IMR-90 (cell line): ENCODE results near the gene NCKAP5. TPM values are rescaled to one million over a fixed set of nuclear protein-coding genes. Genes with fewer than 3 reads are reported as not detected.

Experiments
- ATAC-seq: fragments of 200-7000 bp; cut with Tn5 transposase; 2 replicates; pipeline ENCODE4 v1.9.1; 2020; ENCODE audit warnings: low read depth, mild to moderate bottlenecking, moderate library complexity
- BruUV-seq: library from RNA; stranded (reverse); fragments of 400-500 nt; replicated peaks from 2 replicates; lab custom pipeline; 2021; lab: Mats Ljungman, UMichigan
- CTCF ChIA-PET: fragments of 300-600 bp; formaldehyde crosslinking; extraction: SDS; loops from one replicate; lab custom pipeline; 2021; ENCODE audit warnings: antibody characterized with exemption; lab: Yijun Ruan, JAX
- POLR2A ChIA-PET: fragments of 300-600 bp; sonication (Branson Sonifier 250); formaldehyde crosslinking; loops from one replicate; lab custom pipeline; 2022; ENCODE audit warnings: antibody characterized with exemption; ENCODE audit not compliant: unreplicated experiment; lab: Charles Lee
- DNase-seq: peaks from one replicate; pipeline ENCODE4 v3.0.0; 2013
- H2AFZ ChIP-seq: replicated peaks from 2 replicates; pipeline ENCODE3; 2013; ENCODE audit warnings: low read length, mild to moderate bottlenecking; ENCODE audit not compliant: poor library complexity
- H2AK5ac ChIP-seq: 2 replicates; pipeline ENCODE4 v1.6.1; 2013; ENCODE audit warnings: low read depth, low read length, inconsistent platforms
- H2AK9ac ChIP-seq: replicated peaks from 2 replicates; pipeline ENCODE3; 2013; ENCODE audit warnings: mild to moderate bottlenecking, low read depth, low read length, moderate library complexity; ENCODE audit not compliant: poor library complexity
- H2BK120ac ChIP-seq: 2 replicates; pipeline ENCODE4 v1.6.1; 2013; ENCODE audit warnings: low read depth, low read length, inconsistent platforms
- H2BK15ac ChIP-seq: 3 replicates; pipeline ENCODE4 v1.6.1; 2013; ENCODE audit warnings: low read depth, low read length, inconsistent platforms
- H2BK20ac ChIP-seq: 2 replicates; pipeline ENCODE4 v1.6.1; 2013; ENCODE audit warnings: low read depth, mild to moderate bottlenecking, inconsistent platforms, low read length, moderate library complexity
- H2BK5ac ChIP-seq: 2 replicates; pipeline ENCODE4 v1.6.1; 2013; ENCODE audit warnings: mild to moderate bottlenecking, low read depth, low read length, inconsistent platforms; ENCODE audit not compliant: poor library complexity, severe bottlenecking
- H3K14ac ChIP-seq: replicated peaks from 2 replicates; pipeline ENCODE4 v1.6.1; 2013; ENCODE audit warnings: low read depth, low read length, inconsistent platforms
- H3K18ac ChIP-seq: 2 replicates; pipeline ENCODE4 v1.6.1; 2013; ENCODE audit warnings: low read depth, low read length, control low read depth
- H3K23ac ChIP-seq: 2 replicates; pipeline ENCODE4 v1.6.1; 2013; ENCODE audit warnings: low read depth, low read length, inconsistent platforms
- H3K27ac ChIP-seq: 2 replicates; pipeline ENCODE4 v1.5.1; 2013; ENCODE audit warnings: mild to moderate bottlenecking, control low read depth, low read length; ENCODE audit not compliant: insufficient read depth
- H3K27me3 ChIP-seq: 2 replicates; pipeline ENCODE4 v1.6.1; 2013; ENCODE audit warnings: low read length; ENCODE audit not compliant: control insufficient read depth, insufficient read depth
- H3K36me3 ChIP-seq: 2 replicates; pipeline ENCODE4 v1.6.1; 2013; ENCODE audit warnings: low read length, mixed read lengths; ENCODE audit not compliant: control insufficient read depth, insufficient read depth
- H3K4ac ChIP-seq: 2 replicates; pipeline ENCODE4 v1.6.1; 2013; ENCODE audit warnings: low read depth, low read length, inconsistent platforms
- H3K4me1 ChIP-seq: 2 replicates; pipeline ENCODE4 v1.6.1; 2013; ENCODE audit warnings: low read length, mixed read lengths; ENCODE audit not compliant: control insufficient read depth, insufficient read depth
- H3K4me2 ChIP-seq: 2 replicates; pipeline ENCODE4 v1.6.1; 2013; ENCODE audit warnings: low read depth, mild to moderate bottlenecking, control low read depth, low read length, moderate library complexity
- H3K4me3 ChIP-seq: 2 replicates; pipeline ENCODE4 v1.5.1; 2013; ENCODE audit warnings: low read depth, mild to moderate bottlenecking, control low read depth, low read length, moderate library complexity; ENCODE audit not compliant: insufficient read depth
- H3K56ac ChIP-seq: 2 replicates; pipeline ENCODE4 v1.6.1; 2013; ENCODE audit warnings: low read length, inconsistent platforms; ENCODE audit not compliant: insufficient read depth; ENCODE audit errors: extremely low read depth
- H3K79me1 ChIP-seq, 2 experiments: 2 replicates each; pipeline ENCODE4 v1.6.1; 2013; ENCODE audit warnings: low read length in 2 of 2, inconsistent platforms in 1 of 2, low read depth in 1 of 2
- H3K9ac ChIP-seq: 2 replicates; pipeline ENCODE4 v1.6.1; 2013; ENCODE audit warnings: low read depth, low read length, control low read depth
- H3K9me1 ChIP-seq: 2 replicates; pipeline ENCODE4 v1.6.1; 2013; ENCODE audit warnings: low read length, inconsistent platforms; ENCODE audit not compliant: insufficient read depth
- H3K9me3 ChIP-seq: 2 replicates; pipeline ENCODE4 v1.6.1; 2013; ENCODE audit warnings: low read length; ENCODE audit not compliant: control insufficient read depth, insufficient read depth
- H4K20me1 ChIP-seq: 2 replicates; pipeline ENCODE4 v1.6.1; 2013; ENCODE audit warnings: low read length, inconsistent platforms; ENCODE audit not compliant: insufficient read depth
- H4K5ac ChIP-seq: 2 replicates; pipeline ENCODE4 v1.6.1; 2013; ENCODE audit warnings: mild to moderate bottlenecking, low read depth, low read length, control low read depth
- H4K8ac ChIP-seq, 2 experiments: 2 replicates each; pipeline ENCODE4 v1.6.1; 2013; ENCODE audit warnings: low read depth in 2 of 2, low read length in 2 of 2, control low read depth in 1 of 2, inconsistent platforms in 1 of 2
- H4K91ac ChIP-seq: 2 replicates; pipeline ENCODE4 v1.6.1; 2013; ENCODE audit warnings: low read depth, low read length, inconsistent platforms; ENCODE audit not compliant: insufficient read depth
- BHLHE40 ChIP-seq: fragments of 150-350 bp; IDR thresholded peaks from 2 replicates; pipeline ENCODE4 v1.6.1; 2016; ENCODE audit warnings: mild to moderate bottlenecking, low read depth, low read length
- CEBPB ChIP-seq: IDR thresholded peaks from 2 replicates; pipeline ENCODE4 v1.6.1; 2012; ENCODE audit warnings: low read depth, low read length, improper control_type of control experiment
- CHD1 ChIP-seq: IDR thresholded peaks from 2 replicates; pipeline ENCODE4 v1.6.1; 2012; ENCODE audit warnings: low read depth, low read length, improper control_type of control experiment
- FOS ChIP-seq: fragments of 150-350 bp; IDR thresholded peaks from 2 replicates; pipeline ENCODE4 v1.6.1; 2016; ENCODE audit warnings: low read depth, low read length
- MAZ ChIP-seq: IDR thresholded peaks from 2 replicates; pipeline ENCODE4 v1.6.1; 2012; ENCODE audit warnings: low read depth, mild to moderate bottlenecking, low read length, improper control_type of control experiment, moderate library complexity, borderline replicate concordance
- NFE2L2 ChIP-seq: fragments of 150-350 bp; IDR thresholded peaks from 2 replicates; pipeline ENCODE4 v1.6.1; 2016; ENCODE audit warnings: low read depth, mild to moderate bottlenecking, low read length
- POLR2A ChIP-seq: IDR thresholded peaks from 2 replicates; pipeline ENCODE4 v1.6.1; 2012; ENCODE audit warnings: mild to moderate bottlenecking, low read depth, low read length
- RAD21 ChIP-seq: IDR thresholded peaks from 2 replicates; pipeline ENCODE4 v1.6.1; 2012; ENCODE audit warnings: low read length, improper control_type of control experiment
- RCOR1 ChIP-seq: IDR thresholded peaks from 2 replicates; pipeline ENCODE4 v1.6.1; 2012; ENCODE audit warnings: mild to moderate bottlenecking, low read length, improper control_type of control experiment; ENCODE audit not compliant: insufficient replicate concordance
- RFX5 ChIP-seq: IDR thresholded peaks from 2 replicates; pipeline ENCODE4 v1.8.0; 2012; ENCODE audit warnings: low read depth, mild to moderate bottlenecking, low read length, moderate library complexity
- SMC3 ChIP-seq: fragments of 150-350 bp; IDR thresholded peaks from 2 replicates; pipeline ENCODE4 v1.6.1; 2016; ENCODE audit warnings: low read depth, mild to moderate bottlenecking, antibody characterized with exemption, low read length, moderate library complexity
- WGBS, 2 experiments: methylation state at CpG; one replicate each; pipeline versions ENCODE4 v1.1.5 to v1.1.7; 2013; ENCODE audit warnings: missing lambda C conversion rate in 2 of 2; ENCODE audit not compliant: insufficient read length in 1 of 2; ENCODE audit errors: extremely low coverage in 2 of 2; 5-methylcytosine and 5-hydroxymethylcytosine counted together
- dilution Hi-C: fragments of 300-500 bp; cut with HindIII; formaldehyde crosslinking; loops from one replicate; pipeline ENCODE4 v1.14.3; 2018; ENCODE audit warnings: low sequenced_read_pairs; ENCODE audit not compliant: unreplicated experiment
- in situ Hi-C: fragments of 300-500 bp; cut with MboI; formaldehyde crosslinking; loops from 3 replicates; pipeline ENCODE4 v1.14.3; 2019; ENCODE audit warnings: low sequenced_read_pairs, inconsistent platforms, mixed read lengths
- intact Hi-C: fragments of 100-400 bp; cut with micrococcal nuclease; formaldehyde crosslinking; loops from 2 replicates; pipeline ENCODE4 v1.10.0; 2022
- polyA plus RNA-seq, 3 experiments: library from polyadenylated mRNA; depleted of rRNA; stranded (reverse); fragments of >200 nt; gene quantifications; 2 replicates each; pipeline ENCODE4 v1.2.3, GENCODE V29; 2012; ENCODE audit warnings: low replicate concordance in 1 of 3
- total RNA-seq: library from RNA; depleted of rRNA; stranded (reverse); fragments of >200 nt; gene quantifications from 2 replicates; pipeline ENCODE4 v1.2.3, GENCODE V29; 2012
- TF ChIP-seq, protein P1 (sequence below): fragments of 150-350 bp; IDR thresholded peaks from 2 replicates; pipeline ENCODE4 v1.6.1; 2016; ENCODE audit warnings: low read depth, mild to moderate bottlenecking, low read length, moderate library complexity, borderline replicate concordance
- TF ChIP-seq, protein P2 (sequence below): fragments of 150-350 bp; IDR thresholded peaks from 2 replicates; pipeline ENCODE4 v1.6.1; 2017; ENCODE audit warnings: mild to moderate bottlenecking, antibody characterized with exemption, low read length, low read depth

Gene NCKAP5
- total and polyA plus RNA-seq, 2 of the 4 experiments (the other 2 are of a cell fraction): 2.7 to 3.9 TPM

- Histone ChIP-seq H2BK5ac (no peak overlapping the region), H3K4me1 (no peaks in the 10 kb centered on the region), H3K27ac (no peak overlapping the region), H3K79me1 (0 out of 4 replicates have a peak, but pooled peaks cover 0 to 3% of the 10 kb centered on the region in 2 experiments), H4K8ac (no peak overlapping the region), H4K5ac (no peak overlapping the region), H3K4ac (no peak overlapping the region), H2AFZ (no peak overlapping the region), H3K27me3 (no peaks in the 10 kb centered on the region), H2BK20ac (no peak overlapping the region), H3K4me2 (no peak overlapping the region), H3K9me3 (no peaks in the 10 kb centered on the region), H3K14ac (no peak overlapping the region), H3K9ac (no peak overlapping the region), H2BK120ac (no peak overlapping the region), H4K91ac (no peak overlapping the region), H2AK9ac (peak overlapping the region; percentile 33), H3K18ac (no peak overlapping the region), H3K23ac (no peak overlapping the region), H3K9me1 (no peaks in the 10 kb centered on the region), H3K4me3 (no peak overlapping the region), H2AK5ac (no peak overlapping the region), H3K36me3 (peaks cover 2% of the 10 kb centered on the region; the same call in 1 of the 2 replicates), H4K20me1 (peaks cover 5% of the 10 kb centered on the region; the same call in 1 of the 2 replicates), H2BK15ac (no peak overlapping the region), H3K56ac (no peak overlapping the region)
- ChIA-PET CTCF (no interaction called here), POLR2A (no interaction called here)
- no CpG with 5 or more reads among the region's 4 CpGs for whole genome bisulfite sequencing, 2 experiments
- ATAC-seq (no peak), DNase-seq (no peak)
- no TSS peak for BruUV-seq
- intact Hi-C loops (no loop called here), dilution Hi-C loops (no loop called here), in situ Hi-C loops (no loop called here)
- TF ChIP-seq FOS: no peak
- TF ChIP-seq CHD1: no peak
- TF ChIP-seq, protein P1, sequence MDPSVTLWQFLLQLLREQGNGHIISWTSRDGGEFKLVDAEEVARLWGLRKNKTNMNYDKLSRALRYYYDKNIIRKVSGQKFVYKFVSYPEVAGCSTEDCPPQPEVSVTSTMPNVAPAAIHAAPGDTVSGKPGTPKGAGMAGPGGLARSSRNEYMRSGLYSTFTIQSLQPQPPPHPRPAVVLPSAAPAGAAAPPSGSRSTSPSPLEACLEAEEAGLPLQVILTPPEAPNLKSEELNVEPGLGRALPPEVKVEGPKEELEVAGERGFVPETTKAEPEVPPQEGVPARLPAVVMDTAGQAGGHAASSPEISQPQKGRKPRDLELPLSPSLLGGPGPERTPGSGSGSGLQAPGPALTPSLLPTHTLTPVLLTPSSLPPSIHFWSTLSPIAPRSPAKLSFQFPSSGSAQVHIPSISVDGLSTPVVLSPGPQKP: no peak
- no peak for TF ChIP-seq POLR2A
- TF ChIP-seq SMC3: no peak
- no peak for TF ChIP-seq CEBPB
- no peak for TF ChIP-seq RCOR1
- no peak for TF ChIP-seq MAZ
- no peak for TF ChIP-seq BHLHE40
- no peak for TF ChIP-seq NFE2L2
- no peak for TF ChIP-seq RAD21
- TF ChIP-seq, protein P2, sequence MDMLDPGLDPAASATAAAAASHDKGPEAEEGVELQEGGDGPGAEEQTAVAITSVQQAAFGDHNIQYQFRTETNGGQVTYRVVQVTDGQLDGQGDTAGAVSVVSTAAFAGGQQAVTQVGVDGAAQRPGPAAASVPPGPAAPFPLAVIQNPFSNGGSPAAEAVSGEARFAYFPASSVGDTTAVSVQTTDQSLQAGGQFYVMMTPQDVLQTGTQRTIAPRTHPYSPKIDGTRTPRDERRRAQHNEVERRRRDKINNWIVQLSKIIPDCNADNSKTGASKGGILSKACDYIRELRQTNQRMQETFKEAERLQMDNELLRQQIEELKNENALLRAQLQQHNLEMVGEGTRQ: no peak
- no peak for TF ChIP-seq RFX5
These were observed 665.6 kb downstream of the NCKAP5 start for GRCh38 chr2:132902626-132903025.
